HG03342 (cell line): ENCODE measurements around the gene FZD1.

Experiments used
- ATAC-seq: cut with Tn5 transposase; IDR thresholded peaks from one replicate; pipeline ENCODE4 v1.9.1; 2021; ENCODE audit warnings: mild to moderate bottlenecking, moderate library complexity; ENCODE audit not compliant: unreplicated experiment

Gene FZD1

GRCh38 chr7:91264924-91265681, 870 bp downstream of the FZD1 start:
- peak; percentile 39 for ATAC-seq

DNA sequence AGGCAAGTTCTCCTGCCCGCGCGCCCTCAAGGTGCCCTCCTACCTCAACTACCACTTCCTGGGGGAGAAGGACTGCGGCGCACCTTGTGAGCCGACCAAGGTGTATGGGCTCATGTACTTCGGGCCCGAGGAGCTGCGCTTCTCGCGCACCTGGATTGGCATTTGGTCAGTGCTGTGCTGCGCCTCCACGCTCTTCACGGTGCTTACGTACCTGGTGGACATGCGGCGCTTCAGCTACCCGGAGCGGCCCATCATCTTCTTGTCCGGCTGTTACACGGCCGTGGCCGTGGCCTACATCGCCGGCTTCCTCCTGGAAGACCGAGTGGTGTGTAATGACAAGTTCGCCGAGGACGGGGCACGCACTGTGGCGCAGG, 1.4 kb downstream of the FZD1 start:
- ATAC-seq, result no peak

DNA sequence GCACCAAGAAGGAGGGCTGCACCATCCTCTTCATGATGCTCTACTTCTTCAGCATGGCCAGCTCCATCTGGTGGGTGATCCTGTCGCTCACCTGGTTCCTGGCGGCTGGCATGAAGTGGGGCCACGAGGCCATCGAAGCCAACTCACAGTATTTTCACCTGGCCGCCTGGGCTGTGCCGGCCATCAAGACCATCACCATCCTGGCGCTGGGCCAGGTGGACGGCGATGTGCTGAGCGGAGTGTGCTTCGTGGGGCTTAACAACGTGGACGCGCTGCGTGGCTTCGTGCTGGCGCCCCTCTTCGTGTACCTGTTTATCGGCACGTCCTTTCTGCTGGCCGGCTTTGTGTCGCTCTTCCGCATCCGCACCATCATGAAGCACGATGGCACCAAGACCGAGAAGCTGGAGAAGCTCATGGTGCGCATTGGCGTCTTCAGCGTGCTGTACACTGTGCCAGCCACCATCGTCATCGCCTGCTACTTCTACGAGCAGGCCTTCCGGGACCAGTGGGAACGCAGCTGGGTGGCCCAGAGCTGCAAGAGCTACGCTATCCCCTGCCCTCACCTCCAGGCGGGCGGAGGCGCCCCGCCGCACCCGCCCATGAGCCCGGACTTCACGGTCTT, 1.9 kb downstream of the FZD1 start:
- ATAC-seq, result no peak

DNA sequence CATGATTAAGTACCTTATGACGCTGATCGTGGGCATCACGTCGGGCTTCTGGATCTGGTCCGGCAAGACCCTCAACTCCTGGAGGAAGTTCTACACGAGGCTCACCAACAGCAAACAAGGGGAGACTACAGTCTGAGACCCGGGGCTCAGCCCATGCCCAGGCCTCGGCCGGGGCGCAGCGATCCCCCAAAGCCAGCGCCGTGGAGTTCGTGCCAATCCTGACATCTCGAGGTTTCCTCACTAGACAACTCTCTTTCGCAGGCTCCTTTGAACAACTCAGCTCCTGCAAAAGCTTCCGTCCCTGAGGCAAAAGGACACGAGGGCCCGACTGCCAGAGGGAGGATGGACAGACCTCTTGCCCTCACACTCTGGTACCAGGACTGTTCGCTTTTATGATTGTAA, 2.5 kb downstream of the FZD1 start:
- no peak for ATAC-seq

DNA sequence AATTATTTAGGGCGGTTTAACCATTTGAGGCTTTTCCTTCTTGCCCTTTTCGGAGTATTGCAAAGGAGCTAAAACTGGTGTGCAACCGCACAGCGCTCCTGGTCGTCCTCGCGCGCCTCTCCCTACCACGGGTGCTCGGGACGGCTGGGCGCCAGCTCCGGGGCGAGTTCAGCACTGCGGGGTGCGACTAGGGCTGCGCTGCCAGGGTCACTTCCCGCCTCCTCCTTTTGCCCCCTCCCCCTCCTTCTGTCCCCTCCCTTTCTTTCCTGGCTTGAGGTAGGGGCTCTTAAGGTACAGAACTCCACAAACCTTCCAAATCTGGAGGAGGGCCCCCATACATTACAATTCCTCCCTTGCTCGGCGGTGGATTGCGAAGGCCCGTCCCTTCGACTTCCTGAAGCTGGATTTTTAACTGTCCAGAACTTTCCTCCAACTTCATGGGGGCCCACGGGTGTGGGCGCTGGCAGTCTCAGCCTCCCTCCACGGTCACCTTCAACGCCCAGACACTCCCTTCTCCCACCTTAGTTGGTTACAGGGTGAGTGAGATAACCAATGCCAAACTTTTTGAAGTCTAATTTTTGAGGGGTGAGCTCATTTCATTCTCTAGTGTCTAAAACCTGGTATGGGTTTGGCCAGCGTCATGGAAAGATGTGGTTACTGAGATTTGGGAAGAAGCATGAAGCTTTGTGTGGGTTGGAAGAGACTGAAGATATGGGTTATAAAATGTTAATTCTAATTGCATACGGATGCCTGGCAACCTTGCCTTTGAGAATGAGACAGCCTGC, 3.1 kb downstream of the FZD1 start:
- ATAC-seq, result no peak

- no peak for ATAC-seq
Observed at GRCh38 chr7:91270372-91270771, 6.1 kb downstream of the FZD1 start.

GRCh38 chr7:91276909-91277308, 12.7 kb downstream of the FZD1 start:
- ATAC-seq, result peak; percentile 93

DNA sequence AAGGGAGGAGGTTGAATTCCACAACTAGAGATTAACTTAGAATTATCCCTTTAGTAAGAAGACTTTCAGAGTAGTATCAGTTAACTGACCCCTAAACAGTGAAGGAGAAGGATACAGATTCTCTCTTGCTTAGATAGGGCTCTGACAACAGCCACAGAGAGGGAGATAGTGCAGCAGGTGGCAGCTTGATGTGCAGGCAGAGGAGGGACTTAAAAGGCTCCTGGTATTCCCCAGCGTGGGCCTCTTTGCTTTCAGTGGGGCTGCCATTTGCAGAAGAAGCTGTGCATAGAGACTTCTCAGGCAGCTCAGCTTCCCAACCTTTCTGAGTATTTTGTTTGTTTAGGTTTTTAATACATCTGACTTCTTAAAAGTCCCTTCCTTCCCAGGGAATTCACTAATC, 16.0 kb downstream of the FZD1 start:
- ATAC-seq, result peak; percentile 50

DNA sequence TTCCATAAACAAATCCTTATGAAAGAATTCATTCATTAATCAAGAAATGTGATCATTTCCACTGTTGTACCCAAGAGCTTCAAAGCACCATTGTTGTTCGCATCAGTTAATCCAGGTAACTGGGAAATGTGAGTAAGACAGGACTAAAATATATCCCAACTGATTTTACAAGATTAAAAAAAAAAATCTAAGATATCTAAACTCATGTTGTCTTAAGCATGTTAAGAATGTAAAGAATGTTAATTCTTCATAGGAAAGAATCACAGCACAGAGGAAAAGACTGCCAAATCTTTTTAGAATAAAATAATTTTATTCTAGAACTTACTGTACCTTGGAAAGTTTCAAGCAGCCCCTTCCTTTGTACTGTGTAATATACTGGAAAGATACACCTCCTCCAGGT, 16.4 kb downstream of the FZD1 start:
- no peak for ATAC-seq

DNA sequence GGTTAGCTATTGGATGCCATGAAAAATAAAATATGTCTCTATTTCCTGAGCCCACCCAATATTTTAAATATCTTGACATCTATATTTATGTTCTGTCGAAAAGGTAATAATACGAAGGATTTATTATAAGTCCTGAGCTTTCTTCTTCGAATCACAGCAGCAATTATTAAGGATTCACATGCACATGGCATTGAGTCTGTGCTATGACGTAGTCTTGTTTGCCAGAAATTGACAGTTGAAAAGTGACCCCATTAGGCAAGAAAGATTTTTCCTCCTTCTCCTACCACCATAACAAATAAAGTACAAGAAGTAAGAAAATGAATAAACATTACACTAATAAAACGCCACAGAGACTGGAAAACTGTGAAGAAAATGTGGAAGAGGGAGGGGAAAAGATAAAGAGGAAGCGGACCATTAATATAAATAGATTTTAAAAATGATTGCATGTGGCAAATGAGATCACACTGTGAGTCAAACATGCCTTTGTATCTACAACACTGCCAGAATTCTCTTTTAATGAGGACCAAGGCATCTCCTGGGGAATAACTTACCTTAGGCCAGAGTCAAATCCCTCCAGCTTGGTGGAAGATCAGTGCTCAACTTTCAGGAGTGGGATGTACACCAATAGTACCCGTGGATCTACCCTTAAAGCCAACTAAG, 21.6 kb downstream of the FZD1 start:
- ATAC-seq, result no peak

DNA sequence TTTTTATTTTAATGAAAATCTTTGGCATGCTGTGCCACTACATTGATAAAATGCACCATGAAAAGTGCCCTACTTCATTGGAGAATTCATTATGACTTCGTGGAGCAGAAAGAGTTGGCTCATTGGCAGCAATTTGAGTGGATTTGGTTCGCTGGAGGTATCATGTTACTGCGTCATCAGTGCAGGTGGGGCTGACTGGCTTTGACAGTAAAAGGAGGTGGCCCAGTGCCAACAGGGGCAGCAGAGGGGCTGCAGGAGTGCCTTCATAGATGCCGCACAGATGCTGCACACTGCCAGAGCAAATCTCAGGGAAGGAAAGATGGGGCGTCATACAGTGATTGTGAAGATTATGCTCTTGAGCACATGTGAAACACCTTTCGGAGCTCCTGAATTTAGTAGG, 22.2 kb downstream of the FZD1 start:
- ATAC-seq, result no peak

DNA sequence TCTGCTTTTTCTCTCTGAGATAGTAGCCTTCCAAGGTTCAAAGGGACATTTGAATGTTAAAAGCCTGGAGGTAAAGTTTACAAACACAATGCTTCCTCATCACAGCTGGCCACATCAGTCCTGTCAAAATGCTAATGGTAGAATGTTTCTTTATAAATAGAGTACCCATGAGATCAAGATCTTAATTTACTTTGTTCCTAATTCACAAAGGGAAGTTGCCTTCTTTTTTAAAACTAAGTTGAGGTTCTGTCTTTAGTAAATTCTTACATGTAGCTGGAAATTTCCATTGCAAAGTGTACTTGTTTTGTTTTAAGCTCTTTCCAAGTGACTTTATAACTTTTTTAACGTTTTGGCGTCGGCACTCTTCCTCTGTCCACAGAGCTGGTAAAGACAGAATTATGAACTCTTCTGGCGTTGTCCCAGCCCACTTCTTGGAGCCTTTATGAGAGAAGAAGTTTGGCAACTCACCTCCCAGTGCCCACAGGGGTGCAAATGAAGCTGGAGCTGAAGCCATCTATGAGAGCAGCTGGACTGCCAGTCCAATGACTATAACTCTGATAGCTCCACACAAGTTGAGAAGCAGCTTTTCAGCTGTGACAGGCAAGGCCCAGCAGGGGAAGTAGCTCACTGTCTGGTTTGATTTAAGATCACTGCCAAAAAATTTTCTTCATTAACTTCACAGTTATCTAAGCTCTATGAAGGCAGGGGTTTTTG, 23.3 kb downstream of the FZD1 start:
- no peak for ATAC-seq

GRCh38 chr7:91288208-91288824, 24.1 kb downstream of the FZD1 start:
- ATAC-seq, result peak; percentile 61

- ATAC-seq, result peak; percentile 50
Observed at GRCh38 chr7:91289633-91290254, 25.5 kb downstream of the FZD1 start.

GRCh38 chr7:91291302-91291701, 27.1 kb downstream of the FZD1 start:
- no peak for ATAC-seq

DNA sequence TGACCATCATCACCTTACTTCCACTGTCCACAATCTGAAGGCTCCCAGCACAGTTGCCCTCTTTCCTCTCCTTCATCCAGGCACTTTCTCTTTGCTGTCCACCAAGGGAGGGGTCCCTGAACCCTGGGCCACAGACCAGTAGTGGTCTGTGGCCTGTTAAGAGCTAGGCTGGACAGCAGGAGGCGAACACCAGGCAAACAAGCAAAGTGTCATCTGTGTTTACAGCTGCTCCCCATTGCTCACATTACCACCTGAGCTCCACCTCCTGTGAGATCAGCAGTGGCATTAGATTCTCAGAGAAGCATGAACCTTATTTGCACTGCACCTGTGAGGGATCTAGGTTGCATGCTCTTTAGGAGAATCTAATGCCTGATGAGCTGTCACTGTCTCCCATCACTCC, 27.7 kb downstream of the FZD1 start:
- no peak for ATAC-seq

DNA sequence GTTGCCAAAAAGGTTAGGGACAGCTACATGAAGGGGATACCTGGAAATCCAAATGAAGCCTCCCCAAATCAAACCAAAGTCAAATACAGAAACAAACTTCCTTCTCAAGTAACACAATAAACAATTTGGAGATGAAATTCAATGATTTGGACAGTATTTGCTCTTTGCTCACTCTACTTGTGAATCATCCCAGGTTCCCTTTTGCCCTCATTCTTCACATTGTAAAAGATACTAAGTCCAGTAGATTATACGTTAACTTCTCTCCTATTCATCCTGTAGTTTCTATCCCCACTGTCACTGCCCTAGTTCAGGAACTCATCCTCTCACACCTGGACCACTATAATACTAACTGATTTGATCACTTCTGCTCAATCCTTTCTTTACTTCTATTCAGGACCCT, 28.3 kb downstream of the FZD1 start:
- no peak for ATAC-seq

GRCh38 chr7:91293136-91293535, 28.9 kb downstream of the FZD1 start:
- ATAC-seq, result no peak

GRCh38 chr7:91293840-91294239, 29.6 kb downstream of the FZD1 start:
- no peak for ATAC-seq

- ATAC-seq, result no peak
Observed at GRCh38 chr7:91294639-91295220, 30.5 kb downstream of the FZD1 start.
